GM12878 (cell line): ENCODE measurements around the gene EMSY. TPM values are rescaled to one million over a fixed set of nuclear protein-coding genes. Genes with fewer than 3 reads are reported as not detected.

Source experiments
- ATAC-seq: fragments of 200-7000 bp; cut with Tn5 transposase; 3 replicates; pipeline ENCODE4 v1.9.1; 2020; ENCODE audit warnings: mild to moderate bottlenecking, moderate library complexity
- BruUV-seq: library from RNA; stranded (reverse); fragments of 400-500 nt; replicated peaks from 2 replicates; lab custom pipeline; 2021; lab: Mats Ljungman, UMichigan
- CTCF ChIA-PET: fragments of 300-600 bp; sonication (Branson Sonifier 250); formaldehyde crosslinking; extraction: SDS; loops from one replicate; lab custom pipeline; 2021; ENCODE audit warnings: inconsistent platforms; lab: Yijun Ruan, JAX
- POLR2A ChIA-PET: fragments of 350-600 bp; formaldehyde crosslinking; extraction: SDS; loops from one replicate; lab custom pipeline; 2021; ENCODE audit warnings: inconsistent platforms; lab: Charles Lee
- RAD21 ChIA-PET: fragments of 300-600 bp; sonication (Branson Sonifier 250); formaldehyde crosslinking; loops from one replicate; lab custom pipeline; 2023; ENCODE audit warnings: antibody characterized with exemption; ENCODE audit not compliant: unreplicated experiment; lab: Charles Lee
- SMC1A ChIA-PET: fragments of 300-600 bp; sonication (Branson Sonifier 250); formaldehyde crosslinking; loops from one replicate; lab custom pipeline; 2023; ENCODE audit not compliant: unreplicated experiment, uncharacterized antibody; lab: Charles Lee
- DNase-seq: peaks from one replicate; pipeline ENCODE4 v3.0.0-alpha.2; 2011; ENCODE audit warnings: low read depth, low spot score
- FAIRE-seq: peaks from 3 replicates; lab custom pipeline; 2011; peaks lifted over from hg19 to GRCh38; lab: Jason Lieb, UNC
- H2AFZ ChIP-seq: 2 replicates; pipeline ENCODE4 v1.6.0; 2011; ENCODE audit warnings: low read depth, low read length, control low read depth; ENCODE audit not compliant: control insufficient read depth
- H3K27ac ChIP-seq: 2 replicates; pipeline ENCODE4 v1.5.1; 2011; ENCODE audit warnings: control low read depth; ENCODE audit not compliant: control insufficient read depth, insufficient read depth
- H3K27me3 ChIP-seq, 2 experiments: replicated peaks in 1 of 2; 2 replicates each; pipeline versions ENCODE4 v1.6.0 to v1.6.1; 2011; ENCODE audit warnings: low read length in 1 of 2; ENCODE audit not compliant: control insufficient read depth in 2 of 2, insufficient read depth in 2 of 2
- H3K36me3 ChIP-seq, 2 experiments: 2 replicates each; pipeline ENCODE4 v1.5.1; 2011; ENCODE audit warnings: low read length in 1 of 2; ENCODE audit not compliant: control insufficient read depth in 2 of 2, insufficient read depth in 2 of 2
- H3K4me1 ChIP-seq: 2 replicates; pipeline ENCODE4 v1.6.1; 2011; ENCODE audit warnings: mild to moderate bottlenecking, low read length, moderate library complexity, mixed read lengths; ENCODE audit not compliant: control insufficient read depth, insufficient read depth
- H3K4me2 ChIP-seq: 2 replicates; pipeline ENCODE4 v1.6.0; 2011; ENCODE audit warnings: control low read depth; ENCODE audit not compliant: control insufficient read depth, insufficient read depth
- H3K4me3 ChIP-seq: fragments of 200-600 bp; sonication (generic); 2 replicates; pipeline ENCODE4 v1.5.1; 2016
- H3K79me2 ChIP-seq: 2 replicates; pipeline ENCODE4 v1.6.0; 2011; ENCODE audit warnings: low read length; ENCODE audit not compliant: control insufficient read depth, insufficient read depth
- H3K9ac ChIP-seq: 2 replicates; pipeline ENCODE4 v1.8.0; 2011; ENCODE audit warnings: low read length, control low read depth, mixed read lengths; ENCODE audit not compliant: control insufficient read depth, insufficient read depth
- H3K9me3 ChIP-seq: replicated peaks from 3 replicates; pipeline ENCODE4 v1.5.1; 2011; ENCODE audit warnings: mild to moderate bottlenecking, low read length; ENCODE audit not compliant: control insufficient read depth, insufficient read depth
- H4K20me1 ChIP-seq: 2 replicates; pipeline ENCODE4 v1.6.0; 2011; ENCODE audit not compliant: control insufficient read depth, insufficient read depth
- BRCA1 ChIP-seq: IDR thresholded peaks from 2 replicates; pipeline ENCODE4 v1.6.1; 2011; ENCODE audit warnings: low read depth, low read length, improper control_type of control experiment
- PAX8 ChIP-seq: fragments of 450-650 bp; IDR thresholded peaks from 2 replicates; pipeline ENCODE4 v1.6.1; 2017; ENCODE audit warnings: mild to moderate bottlenecking, moderate library complexity
- SMAD1 ChIP-seq: fragments of 450-650 bp; IDR thresholded peaks from 2 replicates; pipeline ENCODE4 v1.6.1; 2018; ENCODE audit warnings: mild to moderate bottlenecking, low read depth; ENCODE audit not compliant: partially characterized antibody
- WRNIP1 ChIP-seq: IDR thresholded peaks from 2 replicates; pipeline ENCODE4 v1.6.1; 2011; ENCODE audit warnings: low read depth, low read length, improper control_type of control experiment, borderline replicate concordance
- WGBS: methylation state at CpG from one replicate; pipeline ENCODE4 v1.1.6; 2016; ENCODE audit warnings: low lambda C conversion rate; ENCODE audit not compliant: insufficient replicate concordance, insufficient coverage; ENCODE audit errors: missing lambda C conversion rate; 5-methylcytosine and 5-hydroxymethylcytosine counted together
- in situ Hi-C: fragments of 300-500 bp; cut with MboI; formaldehyde crosslinking; loops from 9 replicates; pipeline ENCODE4 v1.14.3; 2018; ENCODE audit warnings: mixed read lengths
- intact Hi-C: fragments of 100-400 bp; cut with micrococcal nuclease; formaldehyde crosslinking; loops from one replicate; pipeline ENCODE4 v1.14.2; 2022; ENCODE audit not compliant: unreplicated experiment
- polyA plus RNA-seq, 11 experiments: library from polyadenylated mRNA; depleted of rRNA in 4 of 11; unstranded in 6 of 11; stranded (reverse) in 5 of 11; fragments of >200 nt; fragmentation: Nextera tagmentation in 4 of 11; fragmentation: Illumina TruSeq in 1 of 11; extraction: Ambion mirVana in 4 of 11; extraction: Trizol in 1 of 11; gene quantifications; 1 replicate in 1 of 11; 2 replicates in 10 of 11; pipeline versions ENCODE4 v1.2.1 to v1.2.3, GENCODE V29; 2011 to 2016; ENCODE audit warnings: inconsistent platforms in 2 of 11, missing spikeins in 2 of 11, low read depth in 1 of 11
- total RNA-seq, 4 experiments: library from RNA; depleted of rRNA in 3 of 4; stranded (reverse); fragments of >200 nt in 3 of 4; fragmentation: Illumina TruSeq in 1 of 4; extraction: Trizol in 1 of 4; gene quantifications; 2 replicates each; pipeline versions ENCODE4 v1.2.1 to v1.2.3, GENCODE V29; 2013 to 2021
- TF ChIP-seq, protein P1 (sequence below): fragments of 450-650 bp; formaldehyde crosslinking; IDR thresholded peaks from 2 replicates; pipeline ENCODE4 v1.4.0; 2020; ENCODE audit warnings: mild to moderate bottlenecking, moderate library complexity
- TF ChIP-seq, protein P2 (sequence below): IDR thresholded peaks from 2 replicates; pipeline ENCODE4 v1.6.1; 2012; ENCODE audit warnings: low read length, inconsistent platforms

The EMSY gene
- total and polyA plus RNA-seq, 10 of the 15 experiments (the other 5 are each of a cell fraction or from before 2014, with no cell fraction given): 9.3 to 26.9 (median 13.0) TPM

DNA sequence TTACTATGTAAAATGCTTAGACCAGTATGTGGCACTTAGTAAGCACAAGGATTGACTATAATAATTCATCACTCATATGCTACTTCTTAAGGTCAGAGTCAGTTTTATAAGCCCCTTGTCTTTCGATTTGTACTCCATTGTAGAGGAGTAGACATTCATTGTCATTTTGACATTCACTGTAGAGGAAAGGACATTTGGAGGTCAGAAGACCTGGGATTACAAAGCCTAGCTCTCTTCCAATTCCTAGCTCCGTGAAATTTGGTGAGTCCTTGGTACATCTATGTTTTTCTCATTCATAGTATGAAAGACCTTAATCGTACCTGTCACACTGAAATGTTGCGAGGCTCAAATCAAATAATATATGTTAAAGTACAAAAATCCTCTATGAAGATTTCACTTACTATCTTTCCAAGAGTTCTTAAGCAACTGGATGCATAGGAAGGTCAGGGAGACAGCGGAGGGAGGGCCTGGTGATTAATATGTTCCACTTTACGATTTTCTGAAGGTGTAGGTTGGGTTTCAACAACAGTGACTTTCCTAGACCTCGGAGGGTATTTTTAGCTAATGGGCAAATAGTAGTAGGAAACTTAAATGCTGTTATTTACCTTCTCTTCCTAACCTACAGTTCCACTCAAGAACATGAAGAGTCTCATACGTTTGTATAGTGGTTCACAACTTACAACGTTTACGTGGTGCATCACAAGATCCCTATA, 1.4 kb upstream of the EMSY start (continued):
- TF ChIP-seq, protein P1, sequence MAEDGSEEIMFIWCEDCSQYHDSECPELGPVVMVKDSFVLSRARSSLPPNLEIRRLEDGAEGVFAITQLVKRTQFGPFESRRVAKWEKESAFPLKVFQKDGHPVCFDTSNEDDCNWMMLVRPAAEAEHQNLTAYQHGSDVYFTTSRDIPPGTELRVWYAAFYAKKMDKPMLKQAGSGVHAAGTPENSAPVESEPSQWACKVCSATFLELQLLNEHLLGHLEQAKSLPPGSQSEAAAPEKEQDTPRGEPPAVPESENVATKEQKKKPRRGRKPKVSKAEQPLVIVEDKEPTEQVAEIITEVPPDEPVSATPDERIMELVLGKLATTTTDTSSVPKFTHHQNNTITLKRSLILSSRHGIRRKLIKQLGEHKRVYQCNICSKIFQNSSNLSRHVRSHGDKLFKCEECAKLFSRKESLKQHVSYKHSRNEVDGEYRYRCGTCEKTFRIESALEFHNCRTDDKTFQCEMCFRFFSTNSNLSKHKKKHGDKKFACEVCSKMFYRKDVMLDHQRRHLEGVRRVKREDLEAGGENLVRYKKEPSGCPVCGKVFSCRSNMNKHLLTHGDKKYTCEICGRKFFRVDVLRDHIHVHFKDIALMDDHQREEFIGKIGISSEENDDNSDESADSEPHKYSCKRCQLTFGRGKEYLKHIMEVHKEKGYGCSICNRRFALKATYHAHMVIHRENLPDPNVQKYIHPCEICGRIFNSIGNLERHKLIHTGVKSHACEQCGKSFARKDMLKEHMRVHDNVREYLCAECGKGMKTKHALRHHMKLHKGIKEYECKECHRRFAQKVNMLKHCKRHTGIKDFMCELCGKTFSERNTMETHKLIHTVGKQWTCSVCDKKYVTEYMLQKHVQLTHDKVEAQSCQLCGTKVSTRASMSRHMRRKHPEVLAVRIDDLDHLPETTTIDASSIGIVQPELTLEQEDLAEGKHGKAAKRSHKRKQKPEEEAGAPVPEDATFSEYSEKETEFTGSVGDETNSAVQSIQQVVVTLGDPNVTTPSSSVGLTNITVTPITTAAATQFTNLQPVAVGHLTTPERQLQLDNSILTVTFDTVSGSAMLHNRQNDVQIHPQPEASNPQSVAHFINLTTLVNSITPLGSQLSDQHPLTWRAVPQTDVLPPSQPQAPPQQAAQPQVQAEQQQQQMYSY (CRISPR knock-in tag): no peak
- no peak for TF ChIP-seq WRNIP1

DNA sequence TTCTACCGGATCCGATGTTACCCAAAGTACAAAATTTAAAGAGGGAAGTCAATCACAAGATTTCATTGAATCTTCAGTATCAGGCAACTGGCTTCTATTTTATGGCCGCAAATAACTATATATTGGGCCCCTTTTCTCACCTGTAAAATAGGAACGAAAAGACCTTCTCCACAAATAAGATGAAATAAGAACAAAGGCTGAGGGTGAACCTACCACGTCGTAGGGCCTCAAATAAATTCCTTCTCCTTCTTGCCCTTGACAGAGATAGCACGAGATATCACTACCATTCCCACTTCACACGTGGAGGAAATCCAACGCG, 794 bp upstream of the EMSY start:
- Histone ChIP-seq H3K79me2 (peaks cover 38% of the 10 kb centered on the region), H3K27me3 (no peaks in the 10 kb centered on the region), H4K20me1 (no peaks in the 10 kb centered on the region), H2AFZ (peak overlapping the region; percentile 99), H3K36me3 (no peaks in the 10 kb centered on the region)
- FAIRE-seq (no peak), ATAC-seq (no peak), DNase-seq (no peak)
- in situ Hi-C loops (no loop called here), intact Hi-C loops (loop anchor here (2.0 to 10.0 kb wide), 3 partner anchors 63 to 229 kb away; partner anchors contain the start of genes GVQW3 and THAP12)
- ChIA-PET SMC1A (no interaction called here), RAD21 (interaction anchor here (0.9 kb wide), 1 partner anchor 19 kb away, joined by 3 read pairs; no protein-coding TSS in a partner anchor)
- BruUV-seq: TSS peak; percentile 90
- TF ChIP-seq, protein P2, sequence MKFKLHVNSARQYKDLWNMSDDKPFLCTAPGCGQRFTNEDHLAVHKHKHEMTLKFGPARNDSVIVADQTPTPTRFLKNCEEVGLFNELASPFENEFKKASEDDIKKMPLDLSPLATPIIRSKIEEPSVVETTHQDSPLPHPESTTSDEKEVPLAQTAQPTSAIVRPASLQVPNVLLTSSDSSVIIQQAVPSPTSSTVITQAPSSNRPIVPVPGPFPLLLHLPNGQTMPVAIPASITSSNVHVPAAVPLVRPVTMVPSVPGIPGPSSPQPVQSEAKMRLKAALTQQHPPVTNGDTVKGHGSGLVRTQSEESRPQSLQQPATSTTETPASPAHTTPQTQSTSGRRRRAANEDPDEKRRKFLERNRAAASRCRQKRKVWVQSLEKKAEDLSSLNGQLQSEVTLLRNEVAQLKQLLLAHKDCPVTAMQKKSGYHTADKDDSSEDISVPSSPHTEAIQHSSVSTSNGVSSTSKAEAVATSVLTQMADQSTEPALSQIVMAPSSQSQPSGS: no peak
- no peak for TF ChIP-seq SMAD1
- 0 out of 2 replicates have a peak, but pooled peaks have one; percentile 37 for TF ChIP-seq PAX8
- TF ChIP-seq BRCA1: no peak
- TF ChIP-seq, all 136 proteins: peak for 1
- Histone ChIP-seq H3K4me1 (no peaks in the 10 kb centered on the region; the same call in 1 of the 2 replicates), H3K4me3 (peak overlapping the region; percentile 98), H3K4me2 (peak overlapping the region; percentile 48), H3K9me3 (no peaks in the 10 kb centered on the region), H3K9ac (peak overlapping the region; percentile 97), H3K27ac (peak overlapping the region; percentile 95)
- ChIA-PET CTCF (no interaction called here), POLR2A (no interaction called here)
- WGBS: 0% methylated on average over 10 of the region's 10 CpGs
